Keratinocyte (primary cell): ENCODE results near the gene TOR4A. TPM values are rescaled to one million over a fixed set of nuclear protein-coding genes. Genes with fewer than 3 reads are reported as not detected.

Source experiments
- DNase-seq: peaks from one replicate; pipeline ENCODE4 v3.0.0-alpha.2; 2011; ENCODE audit warnings: low read depth, missing footprints, low spot score
- FAIRE-seq: peaks from 2 replicates; lab custom pipeline; 2011; peaks lifted over from hg19 to GRCh38; lab: Jason Lieb, UNC
- H2AFZ ChIP-seq: 2 replicates; pipeline ENCODE4 v1.6.0; 2012; ENCODE audit warnings: low read length, control low read depth, inconsistent platforms; ENCODE audit not compliant: control insufficient read depth
- H3K27ac ChIP-seq: 2 replicates; pipeline ENCODE4 v1.5.1; 2011; ENCODE audit warnings: low read length; ENCODE audit not compliant: control insufficient read depth, insufficient read depth
- H3K27me3 ChIP-seq: 3 replicates; pipeline ENCODE4 v1.6.0; 2011; ENCODE audit warnings: low read length; ENCODE audit not compliant: control insufficient read depth, insufficient read depth; ENCODE audit errors: extremely low read depth
- H3K36me3 ChIP-seq, 2 experiments: 2 replicates in 1 of 2; 3 replicates in 1 of 2; pipeline ENCODE4 v1.5.1; 2011; ENCODE audit warnings: low read length in 2 of 2, mild to moderate bottlenecking in 1 of 2; ENCODE audit not compliant: control insufficient read depth in 2 of 2, insufficient read depth in 2 of 2; ENCODE audit errors: extremely low read depth in 1 of 2
- H3K4me1 ChIP-seq: 3 replicates; pipeline ENCODE4 v1.5.1; 2011; ENCODE audit warnings: low read length; ENCODE audit not compliant: control insufficient read depth, insufficient read depth; ENCODE audit errors: extremely low read depth
- H3K4me2 ChIP-seq: 3 replicates; pipeline ENCODE4 v1.6.0; 2011; ENCODE audit warnings: low read depth, low read length; ENCODE audit not compliant: control insufficient read depth, insufficient read depth; ENCODE audit errors: extremely low read depth
- H3K4me3 ChIP-seq, 3 experiments: fragments of 200-600 bp in 1 of 3; sonication (generic) in 1 of 3; 2 replicates in 2 of 3; 3 replicates in 1 of 3; pipeline ENCODE4 v1.5.1; 2011 to 2016; ENCODE audit warnings: low read length in 3 of 3, mild to moderate bottlenecking in 3 of 3, control low read depth in 2 of 3, inconsistent platforms in 1 of 3, low read depth in 1 of 3, mixed read lengths in 1 of 3, mixed run types in 1 of 3, moderate library complexity in 1 of 3; ENCODE audit not compliant: control insufficient read depth in 2 of 3, insufficient read depth in 2 of 3; ENCODE audit errors: extremely low read depth in 1 of 3
- H3K79me2 ChIP-seq: 2 replicates; pipeline ENCODE4 v1.6.0; 2012; ENCODE audit warnings: low read length; ENCODE audit not compliant: control insufficient read depth, insufficient read depth
- H3K9ac ChIP-seq: 3 replicates; pipeline ENCODE4 v1.6.0; 2011; ENCODE audit warnings: low read length; ENCODE audit not compliant: control insufficient read depth, insufficient read depth; ENCODE audit errors: extremely low read depth
- H3K9me1 ChIP-seq: 3 replicates; pipeline ENCODE4 v1.6.0; 2011; ENCODE audit warnings: low read length; ENCODE audit not compliant: control insufficient read depth, insufficient read depth; ENCODE audit errors: extremely low read depth
- H3K9me3 ChIP-seq: 2 replicates; pipeline ENCODE4 v1.5.1; 2012; ENCODE audit warnings: low read depth, low read length; ENCODE audit not compliant: control insufficient read depth
- H4K20me1 ChIP-seq: 3 replicates; pipeline ENCODE4 v1.6.0; 2011; ENCODE audit warnings: low read length; ENCODE audit not compliant: control insufficient read depth, insufficient read depth; ENCODE audit errors: extremely low read depth
- EZH2 ChIP-seq: IDR thresholded peaks from one replicate; pipeline ENCODE4 v1.6.1; 2012; ENCODE audit warnings: inconsistent platforms, mild to moderate bottlenecking, low read length, moderate library complexity
- dilution Hi-C: fragments of 300-500 bp; cut with MboI; formaldehyde crosslinking; loops from one replicate; pipeline ENCODE4 v1.7.0; 2020; ENCODE audit warnings: low sequenced_read_pairs; ENCODE audit not compliant: extremely low pct_ligation_motif_present
- polyA plus RNA-seq, 5 experiments: library from polyadenylated mRNA; depleted of rRNA in 3 of 5; stranded (reverse) in 3 of 5; stranded (forward) in 1 of 5; unstranded in 1 of 5; fragments of >200 nt; gene quantifications; 1 replicate in 1 of 5; 2 replicates in 3 of 5; 3 replicates in 1 of 5; pipeline versions ENCODE4 v1.2.1 to v1.2.3, GENCODE V29; 2011 to 2012; ENCODE audit warnings: missing spikeins in 2 of 5, low read depth in 1 of 5, low replicate concordance in 1 of 5
- TF ChIP-seq, protein P1 (sequence below), 3 experiments: IDR thresholded peaks in 1 of 3; conservative IDR thresholded peaks in 1 of 3; optimal IDR thresholded peaks in 1 of 3; 2 replicates in 2 of 3; 3 replicates in 1 of 3; pipeline versions ENCODE3 to v1.5.1; 2011; ENCODE audit warnings: low read length in 3 of 3, mild to moderate bottlenecking in 3 of 3, moderate library complexity in 2 of 3, control low read depth in 1 of 3, inconsistent platforms in 1 of 3; ENCODE audit not compliant: insufficient read depth in 2 of 3; ENCODE audit errors: extremely low read depth in 1 of 3

TOR4A gene
- polyA plus RNA-seq, 1 donor (not counting 4 experiments of a cell fraction or from before 2014, with no cell fraction given) = 5.8 TPM

DNA sequence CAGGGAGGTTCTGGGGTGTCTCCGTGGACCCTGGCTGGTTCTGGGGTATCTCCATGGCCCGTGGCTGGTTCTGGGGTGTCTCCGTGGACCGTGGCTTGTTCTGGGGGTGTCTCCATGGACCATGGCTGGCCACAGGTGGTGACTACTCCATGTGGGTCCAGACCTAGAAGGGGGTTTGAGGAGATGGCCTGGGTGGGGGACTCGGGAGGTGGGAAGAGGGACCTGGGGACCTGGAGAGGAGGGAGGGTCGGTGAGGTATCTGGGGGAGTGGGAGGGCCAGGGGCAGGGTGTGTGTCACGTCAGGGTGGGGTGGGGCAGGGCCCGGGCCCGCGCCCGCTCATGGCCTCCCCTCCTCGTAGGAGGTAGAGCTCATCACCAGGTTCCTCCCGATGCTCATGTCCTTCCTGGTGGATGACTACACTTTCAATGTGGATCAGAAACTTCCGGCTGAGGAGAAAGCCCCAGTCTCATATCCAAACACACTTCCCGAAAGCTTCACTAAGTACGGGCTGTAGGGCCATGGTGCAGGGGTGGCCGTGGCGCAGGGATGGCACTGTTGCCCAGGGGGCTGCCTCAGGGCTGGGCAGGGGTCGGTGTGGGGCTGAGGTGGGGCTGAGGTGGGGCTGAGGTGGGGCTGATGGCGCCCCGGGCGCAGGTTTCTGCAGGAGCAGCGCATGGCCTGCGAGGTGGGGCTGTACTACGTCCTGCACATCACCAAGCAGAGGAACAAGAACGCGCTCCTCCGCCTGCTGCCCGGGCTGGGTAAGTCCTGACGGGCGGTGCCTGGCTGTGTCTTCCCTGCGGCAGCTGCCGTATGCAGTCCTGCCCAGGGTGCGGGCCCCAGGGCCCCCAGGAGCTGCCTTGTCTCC lies 10.7 kb upstream of the TOR4A start:
- H3K79me2 ChIP-seq = peaks cover 4% of the 10 kb centered on the region
- FAIRE-seq = no peak
- dilution Hi-C loops = no loop called here

GRCh38 chr9:137267933-137268355 lies 9.6 kb upstream of the TOR4A start:
- H3K27ac ChIP-seq = no peak overlapping the region
- H3K27me3 ChIP-seq = no peaks in the 10 kb centered on the region
- H3K4me3 ChIP-seq = no peak overlapping the region
- no peaks in the 10 kb centered on the region for H3K9me1 ChIP-seq
- TF ChIP-seq EZH2 = no peak
- TF ChIP-seq, protein P1, sequence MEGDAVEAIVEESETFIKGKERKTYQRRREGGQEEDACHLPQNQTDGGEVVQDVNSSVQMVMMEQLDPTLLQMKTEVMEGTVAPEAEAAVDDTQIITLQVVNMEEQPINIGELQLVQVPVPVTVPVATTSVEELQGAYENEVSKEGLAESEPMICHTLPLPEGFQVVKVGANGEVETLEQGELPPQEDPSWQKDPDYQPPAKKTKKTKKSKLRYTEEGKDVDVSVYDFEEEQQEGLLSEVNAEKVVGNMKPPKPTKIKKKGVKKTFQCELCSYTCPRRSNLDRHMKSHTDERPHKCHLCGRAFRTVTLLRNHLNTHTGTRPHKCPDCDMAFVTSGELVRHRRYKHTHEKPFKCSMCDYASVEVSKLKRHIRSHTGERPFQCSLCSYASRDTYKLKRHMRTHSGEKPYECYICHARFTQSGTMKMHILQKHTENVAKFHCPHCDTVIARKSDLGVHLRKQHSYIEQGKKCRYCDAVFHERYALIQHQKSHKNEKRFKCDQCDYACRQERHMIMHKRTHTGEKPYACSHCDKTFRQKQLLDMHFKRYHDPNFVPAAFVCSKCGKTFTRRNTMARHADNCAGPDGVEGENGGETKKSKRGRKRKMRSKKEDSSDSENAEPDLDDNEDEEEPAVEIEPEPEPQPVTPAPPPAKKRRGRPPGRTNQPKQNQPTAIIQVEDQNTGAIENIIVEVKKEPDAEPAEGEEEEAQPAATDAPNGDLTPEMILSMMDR (optimal IDR thresholded peaks at IDR 0.05 in 1 of 3, IDR thresholded peaks at IDR 0.05 in 1 of 3, conservative IDR thresholded peaks at IDR 0.05 in 1 of 3; ENCODE audit: extremely low read depth in 1 of 3, insufficient read depth in 2 of 3, low read length in 3 of 3) = no peak
- FAIRE-seq (no peak), DNase-seq (no peak)
- peaks cover 12% of the 10 kb centered on the region for H4K20me1 ChIP-seq
- H3K4me2 ChIP-seq = no peak overlapping the region
- no peaks in the 10 kb centered on the region for H3K9me3 ChIP-seq
- no peak overlapping the region for H2AFZ ChIP-seq
- no peak overlapping the region for H3K9ac ChIP-seq
- H3K36me3 ChIP-seq = peaks cover 37 to 39% of the 10 kb centered on the region in 2 experiments
- dilution Hi-C loops = no loop called here
- H3K4me1 ChIP-seq = peaks cover 6% of the 10 kb centered on the region
- peaks cover 4% of the 10 kb centered on the region for H3K79me2 ChIP-seq

More for the DNA sequence above, 10.7 kb upstream of the TOR4A start:
- H3K36me3 ChIP-seq = peaks cover 34% of the 10 kb centered on the region in 2 experiments
- H3K4me2 ChIP-seq = no peak overlapping the region
- H3K9me1 ChIP-seq = no peaks in the 10 kb centered on the region
- no peak overlapping the region for H3K4me3 ChIP-seq
- H3K4me1 ChIP-seq = no peaks in the 10 kb centered on the region
- no peaks in the 10 kb centered on the region for H3K27me3 ChIP-seq
- no peak overlapping the region for H3K27ac ChIP-seq
- H2AFZ ChIP-seq = no peak overlapping the region
- H4K20me1 ChIP-seq = peaks cover 6% of the 10 kb centered on the region
- H3K9me3 ChIP-seq = no peaks in the 10 kb centered on the region
- TF ChIP-seq, protein P1 (optimal IDR thresholded peaks at IDR 0.05 in 1 of 3, IDR thresholded peaks at IDR 0.05 in 1 of 3, conservative IDR thresholded peaks at IDR 0.05 in 1 of 3; ENCODE audit: extremely low read depth in 1 of 3, insufficient read depth in 2 of 3, low read length in 3 of 3) = no peak
- no peak for TF ChIP-seq EZH2
- no peak for DNase-seq
- no peak overlapping the region for H3K9ac ChIP-seq
